ENCODE measurements around the gene HS1BP3.

GRCh38 chr2:20693317-20693716, 42.4 kb upstream of the HS1BP3 start:
- TF ChIP-seq, protein P1, sequence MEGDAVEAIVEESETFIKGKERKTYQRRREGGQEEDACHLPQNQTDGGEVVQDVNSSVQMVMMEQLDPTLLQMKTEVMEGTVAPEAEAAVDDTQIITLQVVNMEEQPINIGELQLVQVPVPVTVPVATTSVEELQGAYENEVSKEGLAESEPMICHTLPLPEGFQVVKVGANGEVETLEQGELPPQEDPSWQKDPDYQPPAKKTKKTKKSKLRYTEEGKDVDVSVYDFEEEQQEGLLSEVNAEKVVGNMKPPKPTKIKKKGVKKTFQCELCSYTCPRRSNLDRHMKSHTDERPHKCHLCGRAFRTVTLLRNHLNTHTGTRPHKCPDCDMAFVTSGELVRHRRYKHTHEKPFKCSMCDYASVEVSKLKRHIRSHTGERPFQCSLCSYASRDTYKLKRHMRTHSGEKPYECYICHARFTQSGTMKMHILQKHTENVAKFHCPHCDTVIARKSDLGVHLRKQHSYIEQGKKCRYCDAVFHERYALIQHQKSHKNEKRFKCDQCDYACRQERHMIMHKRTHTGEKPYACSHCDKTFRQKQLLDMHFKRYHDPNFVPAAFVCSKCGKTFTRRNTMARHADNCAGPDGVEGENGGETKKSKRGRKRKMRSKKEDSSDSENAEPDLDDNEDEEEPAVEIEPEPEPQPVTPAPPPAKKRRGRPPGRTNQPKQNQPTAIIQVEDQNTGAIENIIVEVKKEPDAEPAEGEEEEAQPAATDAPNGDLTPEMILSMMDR (IDR thresholded peaks at IDR 0.05; ENCODE audit: insufficient read depth, low read length, poor library complexity, severe bottlenecking) = no peak
- TF ChIP-seq EZH2phosphoT487 (conservative IDR thresholded peaks at IDR 0.05; ENCODE audit: low read length) = no peak
